ENCODE results near the gene MRPL9.
A peak's percentile ranks its signal among the peaks of the same experiment; 100 is the strongest.
"Not testable (repeated sequence)": the region's sequence is repeated elsewhere in the genome, so short reads cannot be mapped to it uniquely, and the experiment has no call there.

The MRPL9 gene

DNA sequence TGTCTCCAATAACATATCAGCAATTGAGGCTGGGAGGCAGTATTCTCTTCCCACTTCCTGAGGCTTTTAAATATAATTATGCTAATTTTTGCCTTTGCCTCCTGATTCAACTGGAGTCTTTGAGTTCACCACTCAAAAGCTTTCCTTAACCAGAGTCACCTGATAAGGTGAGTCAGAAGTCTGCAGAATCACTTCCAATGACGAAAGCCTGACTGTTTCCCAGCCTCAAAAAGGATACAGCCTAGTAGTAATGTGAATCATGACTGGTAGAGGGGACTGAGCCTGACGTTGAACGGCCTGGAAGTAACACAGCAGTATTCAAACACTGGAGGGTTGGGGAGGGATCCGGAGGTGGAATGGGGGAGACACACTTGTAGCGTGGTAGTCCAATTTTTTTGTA lies 10.4 kb upstream of the MRPL9 start:
- Histone ChIP-seq H3K4me1 (ENCODE audit: control insufficient read depth, insufficient read depth, low read length, poor library complexity, severe bottlenecking) (no peaks in the 10 kb centered on the region), H3K36me3 (ENCODE audit: control insufficient read depth, insufficient read depth, low read length) (peaks cover 50% of the 10 kb centered on the region), H3K9me3 (ENCODE audit: control insufficient read depth, low read length) (no peaks in the 10 kb centered on the region), H3K4me3 (ENCODE audit: insufficient read depth, low read depth, low read length, poor library complexity, severe bottlenecking) (no peak overlapping the region), H3K27ac (ENCODE audit: insufficient read depth, low read length, poor library complexity, severe bottlenecking) (no peak overlapping the region), H3K27me3 (replicated peaks; ENCODE audit: control insufficient read depth, insufficient read depth, low read length, poor library complexity, severe bottlenecking) (no peaks in the 10 kb centered on the region)
- DNase-seq, result no peak

GRCh38 chr1:151769270-151769669 lies 6.0 kb upstream of the MRPL9 start:
- DNase-seq; H3K4me1 ChIP-seq (ENCODE audit: control insufficient read depth, insufficient read depth, low read length, poor library complexity, severe bottlenecking); H3K27ac ChIP-seq (ENCODE audit: insufficient read depth, low read length, poor library complexity, severe bottlenecking); H3K27me3 ChIP-seq (replicated peaks; ENCODE audit: control insufficient read depth, insufficient read depth, low read length, poor library complexity, severe bottlenecking); H3K4me3 ChIP-seq (ENCODE audit: insufficient read depth, low read depth, low read length, poor library complexity, severe bottlenecking); H3K9me3 ChIP-seq (ENCODE audit: control insufficient read depth, low read length): not testable (repeated sequence)
- peaks cover 11% of the 10 kb centered on the region for H3K36me3 ChIP-seq (ENCODE audit: control insufficient read depth, insufficient read depth, low read length)

- H3K9me3 ChIP-seq (ENCODE audit: control insufficient read depth, low read length); H3K27me3 ChIP-seq (replicated peaks; ENCODE audit: control insufficient read depth, insufficient read depth, low read length, poor library complexity, severe bottlenecking); H3K36me3 ChIP-seq (ENCODE audit: control insufficient read depth, insufficient read depth, low read length); H3K27ac ChIP-seq (ENCODE audit: insufficient read depth, low read length, poor library complexity, severe bottlenecking); DNase-seq; H3K4me1 ChIP-seq (ENCODE audit: control insufficient read depth, insufficient read depth, low read length, poor library complexity, severe bottlenecking); H3K4me3 ChIP-seq (ENCODE audit: insufficient read depth, low read depth, low read length, poor library complexity, severe bottlenecking): not testable (repeated sequence)
Measured at GRCh38 chr1:151768351-151769066, 5.2 kb upstream of the MRPL9 start.

GRCh38 chr1:151763990-151764389 lies 694 bp upstream of the MRPL9 start:
- H3K9me3 ChIP-seq (ENCODE audit: control insufficient read depth, low read length), result no peaks in the 10 kb centered on the region
- H3K36me3 ChIP-seq (ENCODE audit: control insufficient read depth, insufficient read depth, low read length), result peaks cover 29% of the 10 kb centered on the region
- DNase-seq, result no peak
- H3K27me3 ChIP-seq (replicated peaks; ENCODE audit: control insufficient read depth, insufficient read depth, low read length, poor library complexity, severe bottlenecking), result no peaks in the 10 kb centered on the region
- peak overlapping the region; percentile 97 for H3K4me3 ChIP-seq (ENCODE audit: insufficient read depth, low read depth, low read length, poor library complexity, severe bottlenecking)
- peaks cover 10% of the 10 kb centered on the region for H3K4me1 ChIP-seq (ENCODE audit: control insufficient read depth, insufficient read depth, low read length, poor library complexity, severe bottlenecking)
- peak overlapping the region; percentile 78 for H3K27ac ChIP-seq (ENCODE audit: insufficient read depth, low read length, poor library complexity, severe bottlenecking)

DNA sequence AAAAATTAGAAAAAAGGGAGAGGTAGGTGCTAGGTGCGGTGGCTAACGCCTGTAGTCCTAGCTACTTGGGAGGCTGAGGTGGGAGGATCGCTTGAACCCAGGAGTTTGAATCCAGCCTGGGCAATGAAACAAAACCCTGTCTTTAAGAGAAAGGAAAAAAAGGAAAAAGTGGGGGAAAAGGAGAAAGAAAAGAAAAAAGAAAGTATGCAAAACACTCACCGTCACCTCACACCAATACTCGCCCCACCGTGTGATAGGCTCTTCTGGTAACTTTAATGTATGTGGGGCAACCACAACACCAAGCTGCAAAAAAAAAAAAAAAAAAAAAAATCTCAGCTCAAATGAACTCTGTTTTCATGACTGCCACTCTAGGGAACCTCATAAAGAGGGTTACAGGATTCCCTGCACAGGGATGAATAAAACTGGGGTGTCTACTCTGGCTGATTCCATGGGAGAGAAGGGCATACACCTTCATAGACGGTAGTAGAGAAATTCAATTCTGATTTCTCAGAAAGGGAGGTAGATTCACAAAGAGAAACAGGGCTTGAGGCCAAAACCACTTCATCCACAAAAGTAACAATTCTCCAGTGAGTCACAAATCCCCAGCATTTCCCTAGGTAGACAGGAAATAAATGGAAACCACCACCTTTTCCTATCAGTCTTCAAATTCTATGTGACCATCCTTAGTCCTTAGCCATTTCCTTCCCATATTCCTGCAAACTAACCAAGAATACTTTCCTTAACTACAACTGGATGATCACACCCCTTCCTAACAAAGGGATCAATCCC lies 2.5 kb downstream of the MRPL9 start:
- Histone ChIP-seq H3K36me3 (ENCODE audit: control insufficient read depth, insufficient read depth, low read length) (peaks cover 37% of the 10 kb centered on the region), H3K4me1 (ENCODE audit: control insufficient read depth, insufficient read depth, low read length, poor library complexity, severe bottlenecking) (peaks cover 10% of the 10 kb centered on the region), H3K9me3 (ENCODE audit: control insufficient read depth, low read length) (no peaks in the 10 kb centered on the region), H3K27me3 (replicated peaks; ENCODE audit: control insufficient read depth, insufficient read depth, low read length, poor library complexity, severe bottlenecking) (no peaks in the 10 kb centered on the region), H3K4me3 (ENCODE audit: insufficient read depth, low read depth, low read length, poor library complexity, severe bottlenecking) (no peak overlapping the region), H3K27ac (ENCODE audit: insufficient read depth, low read length, poor library complexity, severe bottlenecking) (no peak overlapping the region)
- no peak for DNase-seq

DNA sequence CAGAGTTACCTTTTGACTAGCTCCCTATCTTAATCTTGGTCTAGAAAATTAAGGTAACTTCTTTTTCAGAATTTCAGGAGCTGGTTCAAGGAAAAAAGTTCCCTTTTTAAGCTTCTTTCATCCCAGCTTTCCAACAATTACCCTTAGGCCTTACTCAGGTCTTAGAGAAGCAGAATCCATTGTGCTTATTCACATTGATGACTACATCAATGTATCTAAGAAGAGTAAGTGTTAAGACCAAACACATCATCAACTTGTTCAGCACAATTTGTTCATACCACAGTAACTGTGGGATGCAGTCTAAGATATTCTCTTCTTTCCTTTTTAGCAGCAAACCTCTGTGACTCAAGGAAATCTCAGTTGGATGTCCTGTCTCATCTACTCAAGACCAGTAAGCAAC lies 4.1 kb downstream of the MRPL9 start:
- DNase-seq, result no peak

DNA sequence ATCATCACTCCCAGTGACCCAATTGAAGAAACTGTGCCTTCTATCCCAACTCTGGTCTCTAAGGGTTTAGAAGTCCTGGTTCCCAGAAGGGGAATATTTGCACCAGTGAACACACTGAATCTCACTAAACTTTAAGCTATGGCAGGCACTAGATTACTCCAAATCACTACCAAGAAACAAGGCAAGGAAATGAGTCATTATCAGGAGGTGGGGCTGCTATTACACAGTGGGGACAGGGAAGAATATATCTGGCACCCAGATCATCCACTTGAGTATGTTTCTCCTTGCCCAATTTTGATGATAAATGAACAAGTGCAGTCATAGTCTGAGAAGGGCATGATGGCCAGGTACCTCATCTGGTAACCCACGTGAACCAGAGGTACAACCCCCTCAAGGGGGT lies 7.0 kb downstream of the MRPL9 start:
- H3K9me3 ChIP-seq (ENCODE audit: control insufficient read depth, low read length), result no peaks in the 10 kb centered on the region
- no peaks in the 10 kb centered on the region for H3K27me3 ChIP-seq (replicated peaks; ENCODE audit: control insufficient read depth, insufficient read depth, low read length, poor library complexity, severe bottlenecking)
- H3K36me3 ChIP-seq (ENCODE audit: control insufficient read depth, insufficient read depth, low read length), result peaks cover 28% of the 10 kb centered on the region
- H3K4me1 ChIP-seq (ENCODE audit: control insufficient read depth, insufficient read depth, low read length, poor library complexity, severe bottlenecking), result no peaks in the 10 kb centered on the region
- DNase-seq, result no peak
- H3K27ac ChIP-seq (ENCODE audit: insufficient read depth, low read length, poor library complexity, severe bottlenecking), result no peak overlapping the region
- H3K4me3 ChIP-seq (ENCODE audit: insufficient read depth, low read depth, low read length, poor library complexity, severe bottlenecking), result no peak overlapping the region

More for the DNA sequence above, 4.1 kb downstream of the MRPL9 start:
- Histone ChIP-seq H3K4me1 (ENCODE audit: control insufficient read depth, insufficient read depth, low read length, poor library complexity, severe bottlenecking) (peaks cover 10% of the 10 kb centered on the region), H3K36me3 (ENCODE audit: control insufficient read depth, insufficient read depth, low read length) (peaks cover 37% of the 10 kb centered on the region), H3K27me3 (replicated peaks; ENCODE audit: control insufficient read depth, insufficient read depth, low read length, poor library complexity, severe bottlenecking) (no peaks in the 10 kb centered on the region), H3K4me3 (ENCODE audit: insufficient read depth, low read depth, low read length, poor library complexity, severe bottlenecking) (no peak overlapping the region), H3K9me3 (ENCODE audit: control insufficient read depth, low read length) (no peaks in the 10 kb centered on the region), H3K27ac (ENCODE audit: insufficient read depth, low read length, poor library complexity, severe bottlenecking) (no peak overlapping the region)

DNA sequence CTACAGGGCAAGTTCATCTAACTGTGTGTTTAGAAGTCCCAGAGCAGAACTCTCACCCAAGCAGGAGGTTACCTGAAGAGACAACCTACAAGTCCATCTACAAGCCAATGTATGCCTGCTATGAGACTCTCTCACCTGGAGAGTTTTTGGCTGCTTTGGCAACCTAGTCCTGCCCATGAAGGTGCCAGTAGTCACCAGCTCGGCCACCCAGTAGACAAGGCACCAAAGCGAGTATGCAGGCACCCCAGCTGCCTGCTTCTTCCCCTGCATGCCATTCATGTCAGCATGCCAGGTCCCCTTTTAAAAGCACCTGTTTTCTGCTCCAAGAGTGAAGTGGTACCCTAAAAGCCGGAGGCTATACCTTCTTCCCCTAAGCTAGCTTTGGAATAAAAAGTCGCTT lies 21.8 kb downstream of the MRPL9 start:
- Histone ChIP-seq H3K27me3 (replicated peaks; ENCODE audit: control insufficient read depth, insufficient read depth, low read length, poor library complexity, severe bottlenecking) (no peaks in the 10 kb centered on the region), H3K9me3 (ENCODE audit: control insufficient read depth, low read length) (peaks cover 5% of the 10 kb centered on the region), H3K36me3 (ENCODE audit: control insufficient read depth, insufficient read depth, low read length) (no peaks in the 10 kb centered on the region), H3K27ac (ENCODE audit: insufficient read depth, low read length, poor library complexity, severe bottlenecking) (no peak overlapping the region), H3K4me1 (ENCODE audit: control insufficient read depth, insufficient read depth, low read length, poor library complexity, severe bottlenecking) (no peaks in the 10 kb centered on the region), H3K4me3 (ENCODE audit: insufficient read depth, low read depth, low read length, poor library complexity, severe bottlenecking) (no peak overlapping the region)
- DNase-seq, result no peak

GRCh38 chr1:151739590-151740355 lies 23.5 kb downstream of the MRPL9 start:
- Histone ChIP-seq H3K4me3 (ENCODE audit: insufficient read depth, low read depth, low read length, poor library complexity, severe bottlenecking) (no peak overlapping the region), H3K4me1 (ENCODE audit: control insufficient read depth, insufficient read depth, low read length, poor library complexity, severe bottlenecking) (no peaks in the 10 kb centered on the region), H3K36me3 (ENCODE audit: control insufficient read depth, insufficient read depth, low read length) (no peaks in the 10 kb centered on the region), H3K27me3 (replicated peaks; ENCODE audit: control insufficient read depth, insufficient read depth, low read length, poor library complexity, severe bottlenecking) (no peaks in the 10 kb centered on the region), H3K9me3 (ENCODE audit: control insufficient read depth, low read length) (peaks cover 5% of the 10 kb centered on the region), H3K27ac (ENCODE audit: insufficient read depth, low read length, poor library complexity, severe bottlenecking) (no peak overlapping the region)
- no peak for DNase-seq

DNA sequence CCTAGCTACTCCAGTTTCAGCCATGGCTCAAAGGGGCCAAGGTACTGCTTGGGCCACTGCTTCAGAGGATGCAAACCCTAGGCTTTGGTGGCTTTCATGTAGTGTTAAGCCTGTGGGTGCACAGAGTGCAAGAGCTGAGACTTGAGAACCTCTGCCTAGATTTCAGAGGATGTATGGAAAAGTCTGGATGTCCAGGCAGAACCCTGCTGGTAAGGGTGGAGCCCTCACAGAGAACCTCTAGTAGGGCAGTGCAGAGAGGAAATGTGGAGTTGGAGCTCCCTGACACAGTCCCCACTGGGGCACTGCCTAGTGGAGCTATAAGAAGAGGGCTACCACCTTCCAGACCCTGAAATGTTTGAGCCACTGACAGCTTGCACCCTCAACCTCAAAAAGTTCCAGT lies 25.8 kb downstream of the MRPL9 start:
- Histone ChIP-seq H3K27me3 (replicated peaks; ENCODE audit: control insufficient read depth, insufficient read depth, low read length, poor library complexity, severe bottlenecking) (no peaks in the 10 kb centered on the region), H3K36me3 (ENCODE audit: control insufficient read depth, insufficient read depth, low read length) (no peaks in the 10 kb centered on the region)
- DNase-seq, result no peak

More for the DNA sequence above, 25.8 kb downstream of the MRPL9 start:
- no peak overlapping the region for H3K27ac ChIP-seq (ENCODE audit: insufficient read depth, low read length, poor library complexity, severe bottlenecking)
- H3K4me3 ChIP-seq (ENCODE audit: insufficient read depth, low read depth, low read length, poor library complexity, severe bottlenecking), result no peak overlapping the region
- H3K4me1 ChIP-seq (ENCODE audit: control insufficient read depth, insufficient read depth, low read length, poor library complexity, severe bottlenecking), result no peaks in the 10 kb centered on the region
- H3K9me3 ChIP-seq (ENCODE audit: control insufficient read depth, low read length), result peaks cover 5% of the 10 kb centered on the region

Data from effector memory CD4-positive, alpha-beta T cell (primary cell).